SU-DHL-6 (cell line): ENCODE results near the gene NLGN1.

ENCODE experiments used
- CTCF ChIP-seq: fragments of 200-600 bp; sonication (generic); IDR thresholded peaks from one replicate; pipeline ENCODE4 v1.5.1; 2017; ENCODE audit warnings: antibody characterized with exemption, mild to moderate bottlenecking, low read length, moderate library complexity; ENCODE audit not compliant: insufficient read depth, poor library complexity, severe bottlenecking
- EZH2phosphoT487 ChIP-seq: fragments of 200-600 bp; sonication (generic), shearing (Covaris generic); conservative IDR thresholded peaks from 2 replicates; pipeline ENCODE4 v1.6.1; 2018; ENCODE audit warnings: mild to moderate bottlenecking, antibody characterized with exemption, low read length, moderate library complexity, mixed read lengths

GRCh38 chr3:173849489-173849888 lies 451.9 kb downstream of the NLGN1 start:
- no peak for TF ChIP-seq CTCF
- no peak for TF ChIP-seq EZH2phosphoT487
